ENCODE data around the gene CCNJL. TPM values are rescaled to one million over a fixed set of nuclear protein-coding genes. Genes with fewer than 3 reads are reported as not detected.

Gene CCNJL
- total RNA-seq, 1 donor from 2014 or later = not detected

- intact Hi-C loops (cut with micrococcal nuclease) = no loop called here
These were observed 80.5 kb downstream of the CCNJL start for GRCh38 chr5:160231783-160232342.

GRCh38 chr5:160230686-160231527 is 81.5 kb downstream of the CCNJL start:
- intact Hi-C loops (cut with micrococcal nuclease) = no loop called here

- intact Hi-C loops (cut with micrococcal nuclease) = no loop called here
These were observed 83.1 kb downstream of the CCNJL start, which contains the start of gene FABP6 for GRCh38 chr5:160229190-160229742. Gene FABP6, plus strand, starts transcription at chr5:160229506. Its CDS starts 52 bp downstream, at chr5:160229558.

GRCh38 chr5:160227012-160227411 is 85.4 kb downstream of the CCNJL start:
- intact Hi-C loops (cut with micrococcal nuclease) = no loop called here

- intact Hi-C loops (cut with micrococcal nuclease) = no loop called here
These were observed 91.3 kb downstream of the CCNJL start for GRCh38 chr5:160221082-160221481.

- intact Hi-C loops (cut with micrococcal nuclease) = no loop called here
These were observed 93.0 kb downstream of the CCNJL start for GRCh38 chr5:160219356-160219755.

- intact Hi-C loops (cut with micrococcal nuclease) = no loop called here
These were observed 98.8 kb downstream of the CCNJL start for GRCh38 chr5:160213537-160213936.

GRCh38 chr5:160211352-160211751 is 101.0 kb downstream of the CCNJL start:
- intact Hi-C loops (cut with micrococcal nuclease) = no loop called here

- intact Hi-C loops (cut with micrococcal nuclease) = no loop called here
These were observed 101.8 kb downstream of the CCNJL start for GRCh38 chr5:160210606-160211005.

- intact Hi-C loops (cut with micrococcal nuclease) = no loop called here
These were observed 102.4 kb downstream of the CCNJL start for GRCh38 chr5:160209917-160210316.

GRCh38 chr5:160207061-160207460 is 105.3 kb downstream of the CCNJL start:
- intact Hi-C loops (cut with micrococcal nuclease) = no loop called here

Other genes with a start within 250 kb of the CCNJL start
- 30.5 and 36.0 TPM in 2 replicates for gene PWWP2A, start 193.1 kb downstream of the CCNJL start, total RNA-seq
- gene FABP6, start 83.1 kb downstream of the CCNJL start, total RNA-seq = not detected in 2 replicates
- gene C1QTNF2, start 58.1 kb upstream of the CCNJL start, total RNA-seq = not detected in 2 replicates
- gene FAM200C, start 87.5 kb upstream of the CCNJL start, total RNA-seq = 0.51 and 0.81 TPM in 2 replicates
- 48.6 and 55.2 TPM in 2 replicates for gene SLU7, start 106.5 kb upstream of the CCNJL start, total RNA-seq
- gene PTTG1, start 109.3 kb upstream of the CCNJL start, total RNA-seq = 98.7 and 99.1 TPM in 2 replicates

Measured in T-helper 1 cell treated with Interleukin-12 subunit alpha and Interleukin-12 subunit beta and Interleukin-4 antibody, amounts not matched to agents 30 ng/mL and 1 ng/mL, for 36 hours (primary cell).